Activated CD8-positive, alpha-beta memory T cell treated with anti-CD3 and anti-CD28 coated beads for 1 hour (primary cell): ENCODE results near the gene ZNHIT3.

Source experiments
- DNase-seq, 2 donors: peaks; one replicate each; pipeline ENCODE4 v3.0.0-alpha.2; 2020; ENCODE audit warnings: low read depth in 1 of 2; ENCODE audit errors: extremely low read depth in 1 of 2

ZNHIT3 gene

DNA sequence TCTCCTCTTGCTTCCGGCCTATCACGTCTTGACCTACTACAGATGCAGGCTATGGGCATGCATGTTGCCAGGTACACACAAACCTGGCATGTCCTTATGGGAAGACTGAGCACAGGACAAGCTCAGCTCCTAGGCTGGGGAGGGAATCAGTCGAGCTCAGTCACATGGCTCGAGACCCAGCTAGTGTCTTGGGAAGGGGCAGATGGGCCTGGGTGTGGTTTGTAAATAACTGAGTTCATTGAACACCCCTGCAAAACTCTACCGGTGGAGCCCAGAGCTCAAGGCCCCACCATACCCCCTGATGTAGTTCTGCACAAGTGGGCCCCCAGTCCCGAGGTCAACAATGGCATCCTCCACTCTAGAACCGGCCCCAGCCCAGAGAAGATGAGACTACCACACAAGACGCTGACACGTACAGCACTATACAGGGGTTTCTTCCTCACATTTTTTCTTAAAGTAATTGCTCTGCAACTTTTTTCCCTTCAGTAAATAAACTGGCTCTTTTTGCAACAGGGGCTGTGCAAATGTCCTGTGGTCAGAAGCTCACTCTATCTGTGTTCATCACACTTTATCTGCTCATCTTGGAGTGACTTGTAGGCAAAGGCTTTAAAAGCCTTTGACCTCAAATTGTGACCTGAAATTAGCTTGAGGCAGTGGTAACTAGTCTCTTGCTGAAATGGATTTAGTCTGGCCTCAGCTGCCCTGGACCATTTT is 22.9 kb downstream of the ZNHIT3 start:
- no peak for DNase-seq

DNA sequence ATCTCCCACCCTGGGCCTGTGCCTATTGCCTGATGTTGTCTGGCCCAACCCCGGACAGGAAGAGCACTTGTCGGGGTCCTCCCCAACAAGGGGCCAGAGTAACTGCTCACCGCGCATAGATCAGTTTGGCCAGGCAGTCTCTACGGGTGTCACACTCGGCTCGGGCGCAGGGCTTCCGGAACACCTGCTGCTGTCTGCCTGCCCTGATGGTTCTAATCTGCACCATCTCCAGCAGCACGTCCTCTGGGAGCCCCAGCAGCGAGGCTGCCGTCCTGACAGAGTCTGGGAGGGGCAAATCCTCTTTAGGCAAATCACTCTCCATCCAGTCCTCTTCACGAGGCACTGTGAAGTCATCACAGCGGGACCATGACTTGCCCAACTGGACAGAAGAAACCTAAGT is 24.2 kb downstream of the ZNHIT3 start:
- no peak for DNase-seq

DNA sequence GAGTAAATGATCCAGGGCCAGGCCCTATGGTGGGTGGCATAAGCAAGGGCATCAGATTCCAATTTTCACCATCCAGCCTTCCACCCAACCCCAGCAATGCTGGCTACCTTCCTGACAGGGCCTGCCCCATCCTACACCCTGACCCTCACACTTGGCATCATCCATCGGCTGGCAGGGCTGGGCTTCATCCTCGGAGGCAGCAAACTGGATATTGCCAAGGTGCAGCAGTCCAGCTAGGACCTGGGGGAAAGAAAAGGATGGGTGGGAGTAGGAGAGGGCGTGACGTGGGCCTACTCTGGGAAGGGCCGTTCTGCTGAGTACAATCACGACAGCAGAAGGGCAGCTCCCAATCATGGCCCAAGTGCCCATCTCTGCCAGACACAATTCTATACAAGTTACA is 24.7 kb downstream of the ZNHIT3 start:
- DNase-seq = no peak

DNA sequence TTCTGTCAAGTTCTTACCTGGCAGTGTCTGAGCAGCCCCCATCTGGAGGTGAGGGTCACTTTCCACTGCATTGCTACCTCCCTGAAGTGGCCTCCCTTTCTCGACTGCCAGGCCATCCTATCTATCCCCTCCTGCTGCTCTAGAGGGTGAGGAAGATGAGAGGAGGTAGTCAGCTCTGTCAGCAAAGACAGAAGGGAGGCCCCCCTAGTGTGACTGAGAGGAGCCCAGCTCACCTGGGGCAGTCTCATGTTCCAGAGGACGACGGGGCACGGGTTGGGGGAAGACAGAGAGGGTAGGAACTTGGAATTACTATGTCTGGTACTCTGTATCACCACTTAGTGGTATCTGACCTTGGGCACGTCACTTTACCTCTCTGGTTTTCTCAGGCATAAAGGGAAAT is 26.2 kb downstream of the ZNHIT3 start:
- DNase-seq = no peak

DNA sequence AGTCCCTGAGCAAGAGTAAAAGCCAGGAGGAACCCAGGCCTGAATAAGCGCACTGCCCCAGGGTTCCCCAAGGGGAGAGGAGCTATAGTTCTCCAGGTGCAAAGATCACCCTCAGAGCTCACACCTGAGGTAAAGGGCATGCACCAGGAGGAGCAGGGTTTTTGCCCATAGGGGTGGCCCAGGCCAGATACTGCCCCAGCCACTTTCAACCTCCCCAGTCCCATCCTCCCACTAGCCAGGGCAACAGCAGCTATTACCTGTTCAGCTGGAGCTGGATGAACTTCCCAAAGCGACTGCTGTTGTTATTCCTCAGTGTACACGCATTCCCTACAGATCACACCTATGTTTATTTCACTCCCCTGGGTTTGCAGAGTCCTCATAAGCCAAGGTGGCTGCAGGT is 28.4 kb downstream of the ZNHIT3 start:
- DNase-seq = no peak

DNA sequence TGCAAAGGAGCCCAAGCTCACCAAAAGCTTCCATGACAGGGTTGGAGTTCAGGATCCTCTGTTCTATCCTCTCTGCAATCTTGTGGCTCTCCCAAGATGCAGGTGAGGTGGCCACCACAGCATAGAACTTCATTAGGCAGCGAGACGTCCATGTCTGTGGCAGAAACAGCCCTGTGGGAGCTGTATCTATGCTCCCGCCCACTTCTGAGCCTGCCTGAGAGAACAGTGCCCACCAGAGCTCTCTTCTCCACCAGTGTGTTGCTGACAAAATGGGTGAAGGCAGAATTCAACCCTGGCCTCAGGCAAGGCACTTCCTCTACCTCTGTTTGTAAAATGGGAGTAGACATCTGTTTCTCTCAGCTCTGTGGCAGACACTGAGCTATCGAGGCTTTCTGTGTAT is 29.4 kb downstream of the ZNHIT3 start:
- DNase-seq = no peak

DNA sequence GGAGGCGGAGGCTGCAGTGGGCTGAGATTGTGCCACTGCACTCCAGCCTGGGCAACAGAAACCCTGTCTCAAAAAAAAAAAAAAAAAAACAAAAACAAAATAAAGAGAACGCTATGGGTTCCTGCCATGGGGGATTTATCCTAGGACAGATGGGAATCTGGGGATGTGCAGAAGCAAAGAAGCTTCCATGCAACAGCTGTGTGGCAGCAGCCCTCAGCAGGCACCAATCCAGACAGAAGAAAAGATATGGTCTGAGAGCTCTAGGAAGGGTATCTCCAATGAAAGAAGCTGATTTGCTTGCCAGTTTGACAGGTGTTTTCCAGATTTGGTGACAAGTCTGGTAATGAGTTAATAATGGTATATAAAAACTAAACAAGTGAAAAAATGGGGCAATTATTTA is 36.6 kb downstream of the ZNHIT3 start:
- DNase-seq = no peak

DNA sequence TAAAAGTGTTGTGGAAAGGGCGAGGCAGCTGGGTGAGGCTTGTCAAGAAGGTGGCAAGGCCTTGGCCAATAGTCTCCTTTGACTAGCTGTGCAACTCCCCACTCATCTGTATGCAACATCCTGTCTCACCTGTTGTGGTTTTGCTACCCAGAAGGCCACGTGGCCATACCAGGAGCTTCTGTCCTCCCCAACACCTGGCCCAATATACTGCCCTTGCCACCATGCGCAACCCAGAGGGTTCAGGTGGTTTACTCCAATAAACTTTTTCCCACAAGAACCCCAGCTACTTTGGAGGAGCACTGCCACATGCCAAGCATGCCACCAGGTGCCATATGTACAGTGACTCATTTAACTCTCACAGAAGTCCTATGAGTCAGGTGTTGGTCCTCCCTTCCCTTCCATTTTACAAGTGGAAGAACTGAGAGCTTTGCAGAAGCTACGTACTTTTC is 38.0 kb downstream of the ZNHIT3 start:
- no peak for DNase-seq

DNA sequence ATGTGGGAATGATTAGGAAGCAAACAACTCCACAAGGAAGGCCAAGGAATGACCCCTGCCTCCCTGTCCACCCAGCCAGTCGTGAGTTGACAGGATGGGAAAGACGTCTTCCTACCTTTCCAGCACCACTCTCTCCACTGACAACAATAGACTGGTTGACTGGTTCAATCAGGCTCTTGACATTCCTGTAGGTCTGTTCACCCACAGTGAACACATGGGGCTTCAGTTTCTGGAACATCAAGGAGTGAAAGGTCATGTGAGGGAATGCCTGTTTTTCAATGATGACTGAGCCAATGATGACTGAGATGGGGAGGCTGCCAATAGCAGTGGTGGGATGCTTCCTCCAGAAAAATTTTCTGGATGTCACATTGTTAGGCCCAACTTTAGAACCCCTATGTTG is 38.6 kb downstream of the ZNHIT3 start:
- no peak for DNase-seq

DNA sequence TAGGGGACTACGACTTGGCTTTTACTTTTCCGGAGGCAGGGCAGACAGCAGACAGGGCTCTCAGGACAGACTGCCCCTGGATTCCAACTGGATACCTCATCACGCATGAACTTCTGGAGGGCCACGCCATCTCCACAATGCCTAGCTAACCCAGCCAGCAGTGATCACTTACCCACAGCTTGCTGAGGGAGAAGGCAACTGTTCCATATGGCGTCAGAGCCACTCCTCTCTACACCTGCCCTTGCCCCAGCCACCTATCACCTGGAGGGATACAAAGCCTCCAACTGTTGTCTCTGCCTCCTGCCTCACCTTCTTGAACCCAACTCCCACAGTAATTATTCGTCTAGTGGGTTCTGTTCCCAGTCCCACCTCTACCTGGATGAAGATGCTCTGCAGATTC is 39.4 kb downstream of the ZNHIT3 start:
- DNase-seq = no peak

DNA sequence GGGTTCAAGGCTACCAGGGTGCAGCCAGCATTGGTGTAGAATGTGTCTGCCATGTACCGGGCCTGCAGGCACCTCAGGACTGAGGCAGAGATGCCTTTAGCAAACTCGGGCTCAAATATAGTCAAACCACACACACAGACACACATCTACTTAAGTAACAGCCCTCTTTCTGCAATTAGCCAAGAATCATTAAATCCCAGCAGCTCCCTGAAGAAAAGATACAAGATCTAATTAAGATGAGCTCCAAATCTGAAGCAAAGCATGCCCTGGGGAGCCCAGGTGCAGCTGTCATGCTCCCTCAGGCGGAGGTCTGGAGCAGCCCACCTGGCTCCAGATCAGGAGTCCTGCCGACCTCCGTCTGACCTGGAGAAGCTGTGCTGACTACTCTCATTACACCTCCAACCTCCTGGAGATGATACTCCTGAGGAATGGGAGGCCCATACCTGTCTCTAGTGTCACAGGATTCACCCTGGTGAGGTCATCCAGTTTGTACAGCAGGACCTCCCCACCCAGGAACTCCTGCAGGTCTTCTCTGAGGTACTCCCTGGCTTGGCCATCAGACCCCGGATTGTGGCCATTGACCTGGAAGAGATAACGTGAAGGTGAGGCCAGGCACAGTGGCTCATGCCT is 41.3 kb downstream of the ZNHIT3 start:
- DNase-seq = no peak

DNA sequence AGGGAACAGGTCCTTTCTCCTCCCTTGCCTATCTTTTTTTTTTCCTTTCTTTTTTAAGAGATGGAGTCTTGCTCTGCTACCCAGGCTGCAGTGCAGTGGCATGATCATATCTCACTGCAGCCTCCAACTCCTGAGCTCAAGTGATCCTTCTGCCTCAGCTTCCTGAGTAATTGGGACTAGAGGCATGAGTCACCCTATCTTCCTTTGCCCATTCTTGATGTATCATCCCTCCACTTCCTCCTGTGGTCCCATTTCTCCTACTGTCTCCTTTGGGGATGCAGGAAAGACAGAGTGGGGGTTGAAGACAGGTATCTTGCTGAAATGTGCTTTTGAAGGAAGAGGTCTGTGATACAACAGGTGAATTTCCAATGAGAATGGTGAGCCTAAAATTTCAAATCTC is 42.6 kb downstream of the ZNHIT3 start:
- DNase-seq = no peak

DNA sequence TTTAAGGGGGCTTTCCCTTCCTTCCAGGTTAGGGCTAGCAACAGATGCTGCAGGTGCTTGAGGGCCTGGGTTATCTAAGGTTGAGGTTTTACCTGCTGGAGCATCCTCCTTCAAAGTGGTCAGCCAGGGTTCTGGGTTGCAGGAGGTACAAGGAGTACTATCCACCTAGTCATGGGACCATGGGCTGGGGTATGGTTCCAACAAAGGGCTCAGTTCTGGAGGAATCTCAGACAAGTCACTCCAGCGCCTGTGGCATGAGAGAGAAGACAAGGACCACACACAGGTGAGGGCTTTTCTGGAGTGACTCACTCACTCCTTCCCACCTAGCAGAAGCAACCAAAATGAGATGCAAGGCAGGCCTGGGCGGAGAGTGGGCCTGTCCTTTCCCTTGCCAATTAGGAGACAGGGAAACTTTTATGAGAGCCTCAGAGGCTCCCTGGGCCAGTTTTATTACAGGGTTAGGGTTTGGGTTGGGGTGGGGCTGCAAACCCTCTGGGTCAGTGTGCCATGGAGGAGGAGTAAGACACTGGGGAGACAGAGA is 46.0 kb downstream of the ZNHIT3 start:
- no peak for DNase-seq

DNA sequence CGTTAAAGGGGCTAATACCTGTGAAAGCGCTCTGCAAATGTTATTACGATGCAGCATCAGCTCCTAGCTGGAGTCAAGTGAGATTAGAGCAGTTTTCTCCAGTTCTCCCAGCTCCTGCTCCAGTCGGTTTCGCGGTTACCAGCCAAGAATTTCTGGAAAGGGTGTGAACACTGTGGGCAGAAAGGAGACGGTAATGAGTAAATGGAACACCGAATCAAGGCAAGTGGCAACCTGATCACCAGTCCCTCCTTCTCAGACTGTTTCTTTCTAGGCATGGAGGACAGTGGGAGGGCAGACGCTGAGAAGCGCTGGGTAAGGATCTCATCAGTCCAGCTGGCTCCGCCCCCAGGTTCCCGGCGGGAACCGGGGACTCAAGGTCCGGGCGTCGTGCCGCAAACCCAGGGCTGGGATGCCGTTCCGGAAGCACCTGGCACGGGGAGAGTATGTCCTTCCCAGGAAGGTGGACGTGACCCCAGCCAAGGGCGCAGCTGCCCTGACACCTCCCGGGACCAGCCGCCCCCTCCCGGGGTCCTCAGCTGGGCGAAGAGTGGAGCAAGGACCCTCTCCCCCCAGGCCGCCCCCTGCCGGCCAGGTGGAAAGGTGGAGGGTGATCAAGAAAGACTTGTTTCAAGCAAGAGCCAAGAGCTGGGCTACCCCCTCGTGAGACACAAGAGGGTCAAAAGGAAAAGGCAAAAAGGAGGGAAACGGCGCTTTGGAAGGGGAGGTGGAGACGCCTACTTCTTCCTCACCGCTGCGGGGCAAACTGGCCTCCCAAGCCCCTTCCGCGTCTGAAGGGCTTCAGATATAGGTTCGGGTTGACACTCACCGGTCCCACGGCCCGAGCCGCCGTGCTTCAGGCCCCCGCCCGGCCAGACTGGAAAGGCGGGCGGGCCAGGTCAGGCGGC is 47.7 kb downstream of the ZNHIT3 start:
- peak in 1 of 2 donors; percentile 30 for DNase-seq

DNA sequence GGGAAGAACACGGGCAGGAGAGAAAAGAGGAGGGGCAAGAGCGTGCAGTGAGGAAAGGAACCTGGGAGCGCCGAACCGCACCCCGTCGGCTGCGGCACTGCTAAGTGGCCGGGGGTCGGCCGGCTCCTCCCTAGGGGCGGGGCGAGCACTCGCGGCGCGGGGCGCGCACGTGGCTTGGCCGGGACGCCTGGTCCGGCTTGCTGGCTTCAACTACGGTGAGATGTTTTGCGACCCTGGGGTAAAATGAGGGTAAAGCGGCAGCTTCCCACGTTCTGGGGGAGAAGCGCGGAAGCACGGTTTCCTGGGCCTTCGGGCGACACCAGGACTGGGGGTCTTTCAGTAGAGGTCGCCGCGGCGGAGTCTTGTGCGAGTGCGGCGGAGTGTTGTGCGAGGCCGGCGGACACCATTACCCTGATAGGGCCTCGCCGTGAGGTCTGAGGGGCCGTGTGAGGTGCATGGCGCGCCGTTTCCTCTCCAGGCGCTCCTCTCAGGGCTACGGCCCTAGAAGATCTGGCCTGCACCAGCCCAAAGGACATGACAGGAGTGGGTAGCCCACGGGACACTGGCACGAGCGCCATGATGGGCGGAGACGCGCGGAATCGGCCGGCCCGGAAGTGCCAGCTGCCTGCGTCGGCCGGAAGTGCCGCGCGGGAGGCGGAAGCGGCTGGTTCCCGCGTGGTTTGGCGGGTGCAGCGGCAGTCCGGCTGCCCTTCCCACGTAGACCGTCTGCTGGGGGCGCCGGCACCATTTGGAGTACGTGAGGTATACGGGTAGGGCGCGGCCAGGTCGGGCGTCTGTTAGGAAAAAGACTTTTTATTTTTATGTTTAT is 48.6 kb downstream of the ZNHIT3 start, which contains the start of the genes MYO19 and PIGW:
Gene MYO19, minus strand, starts transcription at position 29 of the 829 bp plus-strand sequence. CDS start 2,330 bp downstream, outside the sequence.
Gene PIGW, plus strand, starts transcription at position 148 of the 829 bp plus-strand sequence. CDS start 2,115 bp downstream, outside the sequence.
- peak; percentile 57 to 76 for DNase-seq

DNA sequence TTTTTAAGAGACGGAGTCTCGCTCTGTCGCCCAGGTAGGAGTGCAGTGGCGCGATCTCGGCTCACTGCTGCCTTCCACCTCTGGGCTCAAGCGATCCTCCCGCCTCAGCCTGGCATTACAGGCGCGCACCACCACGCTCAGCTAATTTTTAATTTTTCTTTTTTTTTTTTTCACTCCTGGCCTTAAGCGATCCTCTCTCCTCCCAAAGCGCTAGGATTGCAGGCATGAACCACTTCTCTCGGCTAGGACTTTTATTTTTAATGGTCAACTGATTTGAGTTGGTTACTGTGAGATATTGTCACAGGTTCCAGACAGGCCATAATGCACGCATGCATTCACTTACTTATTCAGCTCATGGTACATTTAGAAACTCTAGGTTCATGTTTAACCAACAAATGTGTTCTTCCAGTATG is 49.2 kb downstream of the ZNHIT3 start:
- DNase-seq = no peak

DNA sequence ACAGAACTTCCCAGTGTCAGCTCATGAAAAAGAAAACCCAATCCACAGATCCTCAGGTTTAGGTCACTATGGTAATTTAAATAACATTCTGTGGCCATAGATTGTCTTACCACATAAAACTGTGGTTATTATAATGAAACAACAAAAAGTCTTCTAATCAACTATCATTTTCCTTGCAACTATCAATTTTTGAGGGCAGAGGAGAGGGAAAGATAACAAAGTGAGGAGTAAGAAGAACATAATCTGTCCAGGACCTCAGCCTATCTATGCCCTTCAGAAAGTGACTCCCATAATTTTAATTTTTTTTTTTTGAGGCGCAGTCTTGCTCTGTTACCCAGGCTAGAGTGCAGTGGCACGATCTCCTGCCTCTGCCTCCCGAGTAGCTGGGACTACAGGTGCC is 54.2 kb downstream of the ZNHIT3 start:
- DNase-seq = no peak

DNA sequence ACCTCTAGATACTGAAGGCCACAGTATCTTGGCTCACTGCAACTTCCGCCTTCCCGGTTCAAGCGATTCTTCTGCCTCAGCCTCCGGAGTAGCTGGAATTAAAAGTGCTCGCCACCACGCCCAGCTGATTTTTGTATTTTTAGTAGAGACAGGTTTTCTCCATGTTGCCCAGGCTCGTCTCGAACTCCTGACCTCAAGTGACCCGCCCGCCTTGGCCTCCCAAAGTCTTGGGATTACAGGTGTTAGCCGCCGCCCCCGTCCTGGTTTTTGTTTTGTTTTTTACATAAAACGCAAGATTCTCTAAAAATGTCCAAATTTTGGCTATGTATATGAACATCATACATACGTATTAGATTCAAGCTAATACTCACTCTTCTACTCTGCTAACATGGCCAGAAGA is 56.3 kb downstream of the ZNHIT3 start:
- no peak for DNase-seq

DNA sequence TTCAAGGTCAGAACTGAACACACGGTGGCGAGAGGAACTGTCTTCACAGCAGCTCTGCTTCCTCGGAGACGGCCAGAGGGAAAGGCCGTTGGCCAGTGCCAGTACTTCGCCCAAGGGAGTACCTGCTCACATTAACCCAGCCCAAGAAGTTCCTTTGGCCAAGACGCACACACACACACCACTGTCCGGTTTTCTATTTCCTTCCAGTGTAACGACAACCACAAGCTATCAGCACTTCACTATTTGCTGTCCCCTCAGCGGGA is 57.5 kb downstream of the ZNHIT3 start:
- peak in 1 of 2 donors; percentile 5 for DNase-seq

DNA sequence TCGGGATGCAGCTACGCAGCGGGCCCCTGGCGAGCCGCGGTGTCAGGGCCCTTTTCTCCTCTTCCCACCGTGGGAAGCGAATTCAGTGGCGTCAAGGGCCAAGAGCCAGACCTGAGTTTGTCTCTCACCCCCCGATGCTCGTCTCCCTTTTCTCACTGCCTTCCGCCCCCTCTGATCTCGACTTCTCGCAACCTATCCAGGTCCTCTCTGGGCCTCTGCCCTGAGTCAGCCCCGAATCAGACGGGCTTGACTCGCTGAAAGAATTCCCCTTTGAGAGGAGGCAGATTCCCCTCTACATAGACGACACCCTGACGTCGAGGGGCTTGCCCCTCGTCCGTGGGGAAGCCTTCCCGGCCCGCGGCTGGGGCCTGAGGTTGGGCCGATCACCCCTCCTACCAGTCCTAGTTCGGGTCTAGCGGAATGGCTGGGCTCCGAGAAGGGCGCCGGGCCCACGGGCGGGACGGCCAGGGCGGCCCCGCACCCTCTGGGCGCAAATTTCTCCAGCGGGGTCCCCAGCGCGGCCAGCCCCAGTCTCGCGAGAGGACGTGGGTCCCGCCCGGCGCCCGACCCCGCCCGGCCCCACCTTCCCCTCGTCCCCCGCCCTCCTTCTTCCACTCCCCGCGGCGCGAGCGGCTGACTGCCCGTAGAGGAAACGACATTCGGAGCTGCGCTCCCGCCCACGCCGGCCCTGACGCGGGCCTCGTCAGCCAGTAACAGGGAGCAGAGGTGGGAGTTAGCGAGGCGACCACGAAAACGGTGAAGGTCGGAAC is 58.0 kb downstream of the ZNHIT3 start, which contains the start of gene GGNBP2:
Gene GGNBP2, plus strand, starts transcription at position 613 of the 770 bp plus-strand sequence. CDS start 806 bp downstream, outside the sequence.
- peak; percentile 77 to 90 for DNase-seq
